ENCODE results near the gene SLC25A48.

GRCh38 chr5:135810188-135810943 lies 24.1 kb upstream of the SLC25A48 start:
- TF ChIP-seq, protein P1, sequence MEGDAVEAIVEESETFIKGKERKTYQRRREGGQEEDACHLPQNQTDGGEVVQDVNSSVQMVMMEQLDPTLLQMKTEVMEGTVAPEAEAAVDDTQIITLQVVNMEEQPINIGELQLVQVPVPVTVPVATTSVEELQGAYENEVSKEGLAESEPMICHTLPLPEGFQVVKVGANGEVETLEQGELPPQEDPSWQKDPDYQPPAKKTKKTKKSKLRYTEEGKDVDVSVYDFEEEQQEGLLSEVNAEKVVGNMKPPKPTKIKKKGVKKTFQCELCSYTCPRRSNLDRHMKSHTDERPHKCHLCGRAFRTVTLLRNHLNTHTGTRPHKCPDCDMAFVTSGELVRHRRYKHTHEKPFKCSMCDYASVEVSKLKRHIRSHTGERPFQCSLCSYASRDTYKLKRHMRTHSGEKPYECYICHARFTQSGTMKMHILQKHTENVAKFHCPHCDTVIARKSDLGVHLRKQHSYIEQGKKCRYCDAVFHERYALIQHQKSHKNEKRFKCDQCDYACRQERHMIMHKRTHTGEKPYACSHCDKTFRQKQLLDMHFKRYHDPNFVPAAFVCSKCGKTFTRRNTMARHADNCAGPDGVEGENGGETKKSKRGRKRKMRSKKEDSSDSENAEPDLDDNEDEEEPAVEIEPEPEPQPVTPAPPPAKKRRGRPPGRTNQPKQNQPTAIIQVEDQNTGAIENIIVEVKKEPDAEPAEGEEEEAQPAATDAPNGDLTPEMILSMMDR (tag by site-specific recombination; IDR thresholded peaks at IDR 0.05) = no peak
- TF ChIP-seq ZNF692 (tag by site-specific recombination; IDR thresholded peaks at IDR 0.05) (no peak), REPIN1 (tag by site-specific recombination; IDR thresholded peaks at IDR 0.05; ENCODE audit: low read depth) (no peak), KLF16 (tag by site-specific recombination; IDR thresholded peaks at IDR 0.05) (no peak), ZIC2 (tag by site-specific recombination; IDR thresholded peaks at IDR 0.05) (no peak), BCL6B (tag by site-specific recombination; IDR thresholded peaks at IDR 0.05) (no peak), ZNF610 (tag by site-specific recombination; IDR thresholded peaks at IDR 0.05; ENCODE audit: borderline replicate concordance) (no peak), YY1 (tag by site-specific recombination; IDR thresholded peaks at IDR 0.05) (no peak), ZNF664 (tag by site-specific recombination; IDR thresholded peaks at IDR 0.05) (no peak), ZBTB11 (tag by site-specific recombination; conservative IDR thresholded peaks at IDR 0.05; ENCODE audit: low read depth) (no peak), ZNF747 (tag by site-specific recombination; IDR thresholded peaks at IDR 0.05) (no peak)

All from HEK293 (cell line).